NK-92 (cell line): Measurements from ENCODE around the gene RBM6.
A peak's percentile ranks its signal among the peaks of the same experiment; 100 is the strongest.
"Not testable (repeated sequence)": the region's sequence is repeated elsewhere in the genome, so short reads cannot be mapped to it uniquely, and the experiment has no call there.

Experiments used
- DNase-seq: peaks from one replicate; lab custom pipeline; 2025; ENCODE audit not compliant: unreplicated experiment; lab: John Stamatoyannopoulos, UW

RBM6 gene, protein sequence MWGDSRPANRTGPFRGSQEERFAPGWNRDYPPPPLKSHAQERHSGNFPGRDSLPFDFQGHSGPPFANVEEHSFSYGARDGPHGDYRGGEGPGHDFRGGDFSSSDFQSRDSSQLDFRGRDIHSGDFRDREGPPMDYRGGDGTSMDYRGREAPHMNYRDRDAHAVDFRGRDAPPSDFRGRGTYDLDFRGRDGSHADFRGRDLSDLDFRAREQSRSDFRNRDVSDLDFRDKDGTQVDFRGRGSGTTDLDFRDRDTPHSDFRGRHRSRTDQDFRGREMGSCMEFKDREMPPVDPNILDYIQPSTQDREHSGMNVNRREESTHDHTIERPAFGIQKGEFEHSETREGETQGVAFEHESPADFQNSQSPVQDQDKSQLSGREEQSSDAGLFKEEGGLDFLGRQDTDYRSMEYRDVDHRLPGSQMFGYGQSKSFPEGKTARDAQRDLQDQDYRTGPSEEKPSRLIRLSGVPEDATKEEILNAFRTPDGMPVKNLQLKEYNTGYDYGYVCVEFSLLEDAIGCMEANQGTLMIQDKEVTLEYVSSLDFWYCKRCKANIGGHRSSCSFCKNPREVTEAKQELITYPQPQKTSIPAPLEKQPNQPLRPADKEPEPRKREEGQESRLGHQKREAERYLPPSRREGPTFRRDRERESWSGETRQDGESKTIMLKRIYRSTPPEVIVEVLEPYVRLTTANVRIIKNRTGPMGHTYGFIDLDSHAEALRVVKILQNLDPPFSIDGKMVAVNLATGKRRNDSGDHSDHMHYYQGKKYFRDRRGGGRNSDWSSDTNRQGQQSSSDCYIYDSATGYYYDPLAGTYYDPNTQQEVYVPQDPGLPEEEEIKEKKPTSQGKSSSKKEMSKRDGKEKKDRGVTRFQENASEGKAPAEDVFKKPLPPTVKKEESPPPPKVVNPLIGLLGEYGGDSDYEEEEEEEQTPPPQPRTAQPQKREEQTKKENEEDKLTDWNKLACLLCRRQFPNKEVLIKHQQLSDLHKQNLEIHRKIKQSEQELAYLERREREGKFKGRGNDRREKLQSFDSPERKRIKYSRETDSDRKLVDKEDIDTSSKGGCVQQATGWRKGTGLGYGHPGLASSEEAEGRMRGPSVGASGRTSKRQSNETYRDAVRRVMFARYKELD

DNA sequence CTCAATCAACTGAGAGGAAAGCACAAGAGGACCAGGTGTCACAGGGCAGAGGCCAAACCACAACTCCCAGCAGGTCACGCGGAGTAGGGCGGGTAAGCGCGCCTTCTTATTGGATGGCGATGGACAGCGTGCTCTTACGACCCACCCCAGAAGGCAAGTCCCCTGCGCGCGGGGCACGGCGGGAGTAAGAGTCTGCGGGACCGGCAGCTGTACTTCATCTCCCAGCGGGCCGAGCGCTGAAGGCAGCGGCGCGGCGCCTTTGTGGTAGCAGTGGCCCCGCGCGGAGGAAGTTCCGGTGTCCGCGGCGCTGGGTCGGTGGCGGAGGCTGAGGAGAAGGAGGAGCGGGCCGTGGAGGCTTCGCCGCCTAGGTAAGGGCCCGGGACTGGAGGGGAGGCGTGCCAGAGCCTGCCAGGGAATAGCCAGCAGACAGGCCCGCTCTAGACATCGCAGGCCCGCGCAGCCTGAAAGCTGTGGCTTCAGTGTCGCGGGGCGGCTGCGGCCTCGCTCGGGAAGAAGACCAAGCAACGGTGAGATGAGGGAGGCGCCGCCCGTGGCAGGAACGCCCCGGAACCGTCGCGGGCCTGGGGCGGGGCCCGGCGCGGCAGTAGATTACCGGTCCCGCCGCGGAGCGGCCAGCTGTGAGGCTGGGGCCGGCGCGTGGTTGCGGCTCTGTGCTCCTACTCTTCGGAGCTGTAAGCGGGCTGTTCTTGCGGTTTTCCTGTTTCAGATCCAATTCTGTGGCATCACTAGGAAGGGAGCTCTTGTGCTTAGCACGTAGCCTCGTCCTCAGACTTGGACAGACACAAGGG lies at the start of gene RBM6:
RBM6 (plus strand) TSS at position 293 of the 809 bp plus-strand sequence. CDS start 22,492 bp downstream, outside the sequence.
- DNase-seq: peak; percentile 53

DNA sequence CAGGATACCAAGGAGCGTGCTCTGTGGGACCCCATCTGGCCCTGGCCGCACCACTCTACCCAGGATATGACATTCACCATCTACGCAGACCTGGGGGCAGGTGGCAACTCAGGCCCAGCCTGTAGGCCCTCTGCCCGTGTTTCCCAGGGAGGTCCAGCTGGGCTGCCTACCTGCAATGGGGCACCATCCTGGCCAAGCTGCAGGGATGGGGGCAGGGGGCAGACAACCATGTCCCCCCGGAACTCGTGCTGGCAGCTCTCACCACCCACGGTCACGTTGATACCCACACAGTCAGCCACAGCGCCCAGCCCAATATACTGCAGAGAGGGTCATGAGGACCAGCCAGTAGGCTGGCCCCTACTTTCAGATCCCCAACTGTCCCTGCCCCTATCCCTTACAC lies 44.2 kb upstream of the RBM6 start:
- DNase-seq: no peak

- no peak for DNase-seq
Observed at GRCh38 chr3:49896345-49896744, 43.6 kb upstream of the RBM6 start.

- DNase-seq: no peak
Observed at GRCh38 chr3:49898991-49899390, 41.0 kb upstream of the RBM6 start.

GRCh38 chr3:49899815-49900214 lies 40.1 kb upstream of the RBM6 start:
- DNase-seq: no peak

DNA sequence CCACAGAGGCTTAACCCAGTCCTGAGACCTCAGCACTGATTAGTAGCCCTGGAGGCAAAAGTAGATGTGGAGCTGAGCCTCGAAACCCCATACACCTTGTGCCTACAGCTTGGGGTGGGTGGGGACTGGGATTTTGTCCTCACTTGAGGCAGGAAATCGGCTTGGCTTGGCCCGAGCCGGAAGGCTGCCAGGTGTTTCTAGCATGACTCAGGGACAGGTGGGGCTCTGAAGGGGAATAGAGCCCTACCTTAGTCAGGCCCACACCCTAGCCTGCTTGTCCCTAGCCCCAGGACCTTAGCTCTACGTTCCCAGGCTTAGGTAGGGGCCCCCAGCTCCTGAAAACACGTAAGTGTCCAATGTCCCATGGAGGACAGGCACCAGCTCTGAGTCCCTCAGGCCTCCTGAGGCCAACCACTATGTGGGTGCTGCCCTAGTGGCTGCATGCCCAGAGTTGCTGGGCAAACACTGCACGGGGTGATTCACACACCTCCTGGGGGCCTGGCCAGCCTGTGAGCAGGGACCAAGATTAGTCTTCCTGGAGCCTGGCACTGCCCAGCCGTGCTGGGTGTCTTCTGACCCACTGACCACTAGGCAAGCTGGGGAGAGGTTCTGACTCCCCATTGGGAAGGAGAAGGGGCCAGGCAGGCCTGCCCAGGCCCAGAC lies 39.3 kb upstream of the RBM6 start:
- no peak for DNase-seq

GRCh38 chr3:49901366-49902339 lies 38.3 kb upstream of the RBM6 start:
- DNase-seq: no peak

DNA sequence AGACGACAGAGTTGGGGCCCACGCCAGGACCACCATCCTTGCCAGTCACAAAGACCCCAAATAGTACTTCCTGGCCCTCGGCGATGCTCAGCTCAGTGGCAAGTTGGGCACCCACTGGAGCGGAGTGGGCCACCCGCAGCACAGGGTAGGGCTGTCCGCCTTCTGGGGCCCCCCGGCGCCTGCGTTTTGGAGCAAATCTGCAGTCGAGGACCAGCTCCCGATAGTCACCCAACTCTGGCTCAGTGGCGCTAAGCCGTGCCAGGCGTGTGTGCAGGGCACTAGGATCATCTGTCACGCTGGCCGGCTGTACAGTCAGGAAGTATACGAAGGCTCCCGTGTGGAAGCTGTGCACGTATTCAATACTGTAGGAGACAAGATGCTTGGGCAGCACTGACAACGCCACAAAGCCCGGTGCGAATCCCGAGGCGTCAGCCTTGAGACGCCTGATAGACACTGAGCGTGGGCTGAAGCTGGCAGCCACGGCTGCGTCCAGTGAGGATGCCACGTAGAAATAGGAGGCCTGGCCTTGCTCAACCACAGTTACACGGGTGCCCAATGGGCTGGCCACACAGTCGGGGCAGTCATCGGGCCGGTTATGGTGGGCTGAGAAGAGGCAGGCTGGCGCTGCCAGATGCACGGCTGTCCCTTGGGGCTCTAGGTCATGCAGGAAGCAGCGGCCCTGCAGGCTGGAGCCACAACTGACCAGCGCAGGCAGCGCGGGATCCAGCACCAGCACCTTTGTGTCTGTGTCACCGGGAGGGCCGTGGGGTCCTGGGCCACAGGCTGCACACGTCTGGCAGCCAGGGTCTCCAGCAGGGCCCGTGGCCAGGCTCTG lies 37.2 kb upstream of the RBM6 start:
- DNase-seq: no peak

GRCh38 chr3:49903451-49904424 lies 36.2 kb upstream of the RBM6 start, which contains the start of gene MST1R:
TSS of gene MST1R (minus strand) at chr3:49903873. CDS start at chr3:49903609, 264 bp downstream.
- DNase-seq: no peak

- DNase-seq: not testable (repeated sequence)
Observed at GRCh38 chr3:49904448-49904847, 35.5 kb upstream of the RBM6 start.

GRCh38 chr3:49906073-49906743 lies 33.7 kb upstream of the RBM6 start:
- no peak for DNase-seq

DNA sequence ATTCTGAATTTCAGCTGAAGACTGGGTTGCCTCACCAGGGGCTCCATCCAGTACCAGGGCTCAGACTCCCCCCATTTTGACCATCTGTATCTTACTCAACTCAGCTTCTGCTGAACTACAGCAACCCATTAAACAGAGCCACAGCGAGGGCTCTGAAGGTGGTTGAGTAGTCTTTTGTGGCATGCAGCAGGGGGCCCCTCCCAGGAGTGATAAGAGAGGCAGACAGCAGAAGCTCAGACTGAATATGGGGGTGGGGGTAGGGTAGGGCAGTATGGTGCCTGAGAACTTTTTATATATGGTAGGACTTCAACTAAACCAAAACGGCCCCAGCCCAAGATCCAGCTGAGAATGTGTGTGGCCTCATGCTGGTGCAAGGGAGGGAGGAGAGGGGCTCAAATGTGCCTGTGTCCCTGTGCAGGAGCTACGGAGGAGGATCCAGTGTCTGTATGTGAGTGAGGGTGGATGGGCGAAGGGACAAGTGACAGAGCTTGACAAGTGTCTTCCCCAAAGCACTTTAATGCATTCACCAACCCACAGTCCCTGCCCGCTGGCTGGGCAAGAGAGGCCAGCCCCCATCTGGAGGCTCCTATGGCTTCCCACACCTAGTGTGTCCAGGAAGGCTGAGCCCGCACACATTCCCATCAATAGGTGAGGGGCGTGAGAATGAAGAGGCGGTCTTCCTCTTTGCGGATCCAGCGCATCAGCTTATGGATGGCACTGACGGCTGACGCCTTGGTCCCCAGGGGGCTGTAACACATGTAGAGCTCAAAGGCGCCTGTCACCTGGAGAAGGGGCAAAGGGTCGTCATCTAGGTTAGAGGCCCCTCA lies 31.4 kb upstream of the RBM6 start:
- DNase-seq: no peak

GRCh38 chr3:49910409-49911123 lies 29.4 kb upstream of the RBM6 start:
- DNase-seq: no peak

DNA sequence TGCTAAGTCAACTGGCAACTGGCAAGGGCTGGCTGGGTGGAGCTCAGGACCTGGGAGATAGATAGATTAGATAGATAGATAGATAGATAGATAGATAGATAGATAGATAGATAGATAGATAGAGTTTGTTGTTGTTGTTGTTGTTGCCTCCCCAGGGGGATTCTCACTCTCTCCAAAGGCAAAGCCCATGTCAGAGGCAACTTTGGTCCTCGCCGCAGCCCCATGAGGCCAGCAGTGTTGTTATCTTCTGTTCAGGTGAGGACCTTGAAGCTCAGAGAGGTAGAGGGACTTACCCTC lies 28.9 kb upstream of the RBM6 start:
- DNase-seq: no peak

DNA sequence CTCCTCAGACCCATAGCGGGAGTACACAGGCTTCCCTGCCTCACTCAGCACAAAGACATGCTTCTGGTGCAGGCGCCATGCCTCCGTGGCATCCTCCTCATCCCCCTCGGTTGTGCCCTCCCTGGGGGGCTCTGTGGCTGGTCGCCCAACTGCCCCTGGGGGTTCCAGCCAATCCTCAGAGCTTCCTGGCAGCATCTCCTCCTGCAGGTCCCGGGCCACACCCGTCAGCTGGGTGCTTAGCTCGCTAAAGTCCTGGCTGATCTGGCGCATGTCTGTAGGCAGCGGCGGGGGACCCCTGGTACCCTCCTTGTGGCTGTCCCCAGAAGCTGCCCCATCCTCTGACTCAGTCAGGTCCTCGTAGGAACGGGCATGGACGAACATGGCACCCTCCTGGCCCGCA lies 28.3 kb upstream of the RBM6 start:
- DNase-seq: no peak
